WTC11 (cell line): ENCODE data around the gene NTRK2. TPM values are rescaled to one million over a fixed set of nuclear protein-coding genes. Genes with fewer than 3 reads are reported as not detected.

Experiments
- ATAC-seq: fragments of 200-7000 bp; cut with Tn5 transposase; 2 replicates; pipeline ENCODE4 v1.10.0; 2021; ENCODE audit warnings: mild to moderate bottlenecking, moderate library complexity
- CTCF ChIA-PET: fragments of 300-600 bp; sonication (Branson Sonifier 250); formaldehyde crosslinking; loops from one replicate; lab custom pipeline; 2021; ENCODE audit warnings: antibody characterized with exemption; lab: Charles Lee
- POLR2A ChIA-PET: fragments of 350-600 bp; sonication (Branson Sonifier 250); formaldehyde crosslinking; loops from one replicate; lab custom pipeline; 2021; ENCODE audit warnings: antibody characterized with exemption; lab: Charles Lee
- DNase-seq: peaks from one replicate; pipeline ENCODE4 v3.0.0; 2021; ENCODE audit warnings: low spot score
- H3K27ac Mint-ChIP-seq: 2 replicates; pipeline ENCODE4 v1.8.0; 2021; ENCODE audit warnings: mixed read lengths
- H3K27me3 Mint-ChIP-seq: 2 replicates; pipeline ENCODE4 v1.8.0; 2021; ENCODE audit warnings: low read depth, mild to moderate bottlenecking, moderate library complexity, mixed read lengths
- H3K36me3 Mint-ChIP-seq: 2 replicates; pipeline ENCODE4 v1.8.0; 2021; ENCODE audit warnings: mixed read lengths
- H3K4me1 Mint-ChIP-seq: 2 replicates; pipeline ENCODE4 v1.8.0; 2022; ENCODE audit warnings: mixed read lengths
- H3K4me3 Mint-ChIP-seq: 2 replicates; pipeline ENCODE4 v1.8.0; 2021; ENCODE audit warnings: mild to moderate bottlenecking, moderate library complexity, mixed read lengths
- H3K9me3 Mint-ChIP-seq: 2 replicates; pipeline ENCODE4 v1.8.0; 2021; ENCODE audit warnings: mixed read lengths
- AFF4 ChIP-seq: sonication (generic); formaldehyde crosslinking; IDR thresholded peaks from 2 replicates; pipeline ENCODE4 v1.8.1; 2023; ENCODE audit warnings: mild to moderate bottlenecking, missing genetic modification reagents, borderline replicate concordance
- ARID4B ChIP-seq: sonication (generic); formaldehyde crosslinking; IDR thresholded peaks from 2 replicates; pipeline ENCODE4 v1.8.0; 2023; ENCODE audit warnings: missing genetic modification reagents, mild to moderate bottlenecking, borderline replicate concordance
- CBFB ChIP-seq: sonication (generic); formaldehyde crosslinking; IDR thresholded peaks from 2 replicates; pipeline ENCODE4 v1.8.1; 2022; ENCODE audit warnings: mild to moderate bottlenecking, low read depth, missing genetic modification reagents
- CDX4 ChIP-seq: fragments of 250-450 bp; sonication (Bioruptor Pico); IDR thresholded peaks from 2 replicates; pipeline ENCODE4 v1.9.0; 2021; ENCODE audit warnings: moderate library complexity, mild to moderate bottlenecking, inconsistent platforms, borderline replicate concordance
- CREB1 ChIP-seq: sonication (generic); formaldehyde crosslinking; IDR thresholded peaks from 2 replicates; pipeline ENCODE4 v1.8.0; 2023; ENCODE audit warnings: mild to moderate bottlenecking, missing genetic modification reagents
- CREM ChIP-seq: sonication (generic); formaldehyde crosslinking; IDR thresholded peaks from 2 replicates; pipeline ENCODE4 v1.8.1; 2022; ENCODE audit warnings: mild to moderate bottlenecking, missing genetic modification reagents, moderate library complexity
- ETV6 ChIP-seq: sonication (generic); formaldehyde crosslinking; IDR thresholded peaks from 2 replicates; pipeline ENCODE4 v1.8.1; 2022; ENCODE audit warnings: mild to moderate bottlenecking, missing genetic modification reagents
- FOXP4 ChIP-seq: sonication (generic); formaldehyde crosslinking; IDR thresholded peaks from 2 replicates; pipeline ENCODE4 v1.8.0; 2022; ENCODE audit warnings: mild to moderate bottlenecking, missing genetic modification reagents
- GABPB1 ChIP-seq: sonication (generic); formaldehyde crosslinking; IDR thresholded peaks from 2 replicates; pipeline ENCODE4 v1.8.1; 2023; ENCODE audit warnings: mild to moderate bottlenecking, missing genetic modification reagents
- HMGA2 ChIP-seq: fragments of 250-450 bp; sonication (Bioruptor Pico); IDR thresholded peaks from 2 replicates; pipeline ENCODE4 v1.4.0; 2021; ENCODE audit warnings: mild to moderate bottlenecking, moderate library complexity
- IRF1 ChIP-seq: sonication (generic); formaldehyde crosslinking; IDR thresholded peaks from 2 replicates; pipeline ENCODE4 v1.8.0; 2023; ENCODE audit warnings: missing genetic modification reagents
- IRF2 ChIP-seq: sonication (generic); formaldehyde crosslinking; IDR thresholded peaks from 2 replicates; pipeline ENCODE4 v1.8.0; 2022; ENCODE audit warnings: low read depth, missing genetic modification reagents, borderline replicate concordance
- MAX ChIP-seq: sonication (generic); formaldehyde crosslinking; IDR thresholded peaks from 2 replicates; pipeline ENCODE4 v1.8.0; 2022; ENCODE audit warnings: mild to moderate bottlenecking, missing genetic modification reagents
- NR3C1 ChIP-seq: sonication (generic); formaldehyde crosslinking; conservative IDR thresholded peaks from 2 replicates; pipeline ENCODE4 v1.8.1; 2023; ENCODE audit warnings: low read depth, mild to moderate bottlenecking, missing genetic modification reagents
- OVOL2 ChIP-seq: fragments of 250-450 bp; sonication (Bioruptor Pico); IDR thresholded peaks from 2 replicates; pipeline ENCODE4 v1.9.0; 2021; ENCODE audit warnings: mild to moderate bottlenecking, borderline replicate concordance
- SMAD3 ChIP-seq: sonication (generic); formaldehyde crosslinking; IDR thresholded peaks from 2 replicates; pipeline ENCODE4 v1.8.0; 2022; ENCODE audit warnings: missing genetic modification reagents, mild to moderate bottlenecking, borderline replicate concordance
- TEAD1 ChIP-seq: sonication (generic); formaldehyde crosslinking; IDR thresholded peaks from 2 replicates; pipeline ENCODE4 v1.8.0; 2022; ENCODE audit warnings: mild to moderate bottlenecking, missing genetic modification reagents
- USF1 ChIP-seq: sonication (generic); formaldehyde crosslinking; IDR thresholded peaks from 2 replicates; pipeline ENCODE4 v1.8.0; 2022; ENCODE audit warnings: mild to moderate bottlenecking, missing genetic modification reagents
- ZNF138 ChIP-seq: sonication (generic); formaldehyde crosslinking; conservative IDR thresholded peaks from 2 replicates; pipeline ENCODE4 v1.8.1; 2022; ENCODE audit warnings: mild to moderate bottlenecking, moderate library complexity, missing genetic modification reagents
- ZNF263 ChIP-seq: sonication (generic); formaldehyde crosslinking; IDR thresholded peaks from 2 replicates; pipeline ENCODE4 v1.8.1; 2022; ENCODE audit warnings: low read depth, mild to moderate bottlenecking, moderate library complexity, missing genetic modification reagents
- ZNF416 ChIP-seq: fragments of 250-450 bp; sonication (Bioruptor Pico); IDR thresholded peaks from 2 replicates; pipeline ENCODE4 v1.9.0; 2021; ENCODE audit warnings: mild to moderate bottlenecking, inconsistent platforms
- ZNF671 ChIP-seq: fragments of 250-450 bp; sonication (Bioruptor Pico); IDR thresholded peaks from 2 replicates; pipeline ENCODE4 v1.8.0; 2021; ENCODE audit warnings: mild to moderate bottlenecking
- total RNA-seq: library from RNA; stranded (reverse); gene quantifications from 3 replicates; pipeline ENCODE4 v1.2.3, GENCODE V29; 2021

NTRK2 gene
- total RNA-seq, 1 experiment from 2014 or later: 0.02 TPM

- TF ChIP-seq ARID4B (no peak), ETV6 (CRISPR knock-in tag) (no peak), CREB1 (CRISPR knock-in tag) (no peak), CREM (CRISPR knock-in tag) (no peak), ZNF138 (CRISPR knock-in tag) (no peak), CDX4 (CRISPR knock-in tag) (no peak), SMAD3 (no peak), CBFB (CRISPR knock-in tag) (no peak), USF1 (CRISPR knock-in tag) (no peak)
Observed at GRCh38 chr9:85024374-85024773, 354.8 kb downstream of the NTRK2 start (continued).

GRCh38 chr9:85025638-85026037 is 356.1 kb downstream of the NTRK2 start:
- H3K9me3 Mint-ChIP-seq: no peaks in the 10 kb centered on the region
- CTCF ChIA-PET: no interaction called here

GRCh38 chr9:85027870-85028269 is 358.3 kb downstream of the NTRK2 start:
- Mint-ChIP-seq H3K9me3 (peaks cover 5% of the 10 kb centered on the region), H3K4me1 (no peaks in the 10 kb centered on the region), H3K27ac (no peak overlapping the region), H3K4me3 (no peak overlapping the region), H3K36me3 (no peaks in the 10 kb centered on the region), H3K27me3 (no peaks in the 10 kb centered on the region)
- ChIA-PET CTCF (no interaction called here), POLR2A (no interaction called here)
- ATAC-seq (no peak), DNase-seq (no peak)
- no peak for TF ChIP-seq ZNF263
- TF ChIP-seq GABPB1: no peak
- TF ChIP-seq AFF4: no peak
- no peak for TF ChIP-seq HMGA2
- no peak for TF ChIP-seq USF1 (CRISPR knock-in tag)
- TF ChIP-seq IRF1 (CRISPR knock-in tag): no peak
- no peak for TF ChIP-seq CREM (CRISPR knock-in tag)
- TF ChIP-seq OVOL2 (CRISPR knock-in tag): no peak
- no peak for TF ChIP-seq FOXP4 (CRISPR knock-in tag)

More at GRCh38 chr9:85025638-85026037, 356.1 kb downstream of the NTRK2 start:
- POLR2A ChIA-PET: no interaction called here
- H3K4me3 Mint-ChIP-seq: no peak overlapping the region
- H3K4me1 Mint-ChIP-seq: no peaks in the 10 kb centered on the region
- peaks cover 2% of the 10 kb centered on the region; the same call in 1 of the 2 replicates for H3K27me3 Mint-ChIP-seq
- no peak overlapping the region for H3K27ac Mint-ChIP-seq
- no peaks in the 10 kb centered on the region for H3K36me3 Mint-ChIP-seq
- no peak for TF ChIP-seq ETV6 (CRISPR knock-in tag)
- TF ChIP-seq ZNF416: no peak
- TF ChIP-seq NR3C1: no peak
- TF ChIP-seq ZNF671: no peak
- TF ChIP-seq TEAD1 (CRISPR knock-in tag): no peak
- TF ChIP-seq MAX: no peak
- TF ChIP-seq IRF2 (CRISPR knock-in tag): no peak
- TF ChIP-seq CREB1 (CRISPR knock-in tag): no peak
- DNase-seq (no peak), ATAC-seq (no peak)
